Amygdala (tissue), 56 donors: ENCODE measurements around the gene DPH1.
A peak's percentile ranks its signal among the peaks of the same experiment; 100 is the strongest.

Experiments used
- DNase-seq, 56 donors: peaks; one replicate each; lab custom pipeline; 2025; lab: John Stamatoyannopoulos, UW

Gene DPH1

DNA sequence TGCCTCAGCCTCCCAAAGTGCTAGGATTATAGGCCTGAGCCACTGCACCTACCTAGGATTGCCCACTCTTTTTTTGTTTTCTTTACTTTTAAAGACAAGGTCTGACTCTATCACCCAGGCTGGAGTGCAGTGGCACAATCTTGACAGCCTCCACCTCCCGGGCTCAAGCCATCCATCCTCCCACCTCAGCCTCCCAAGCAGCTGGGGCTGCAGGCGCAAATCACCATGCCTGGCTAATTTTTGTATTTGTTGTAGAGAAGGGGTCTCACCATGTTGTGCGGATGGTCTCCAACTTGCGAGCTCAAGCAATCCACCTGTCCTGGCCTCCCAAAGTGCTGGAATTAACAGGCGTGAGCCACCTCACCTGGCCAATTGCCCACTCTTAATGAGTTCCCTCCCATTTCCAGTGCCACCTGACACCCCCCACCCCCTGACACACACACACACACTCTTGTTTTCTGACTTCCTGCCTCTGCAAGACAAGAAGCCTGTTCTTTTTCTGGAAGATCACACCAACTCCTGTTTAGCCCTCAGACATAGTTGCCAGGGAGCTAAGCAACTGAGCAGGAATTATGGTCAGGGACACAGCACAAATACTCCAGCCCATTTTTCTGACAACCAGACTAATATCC lies 14.4 kb downstream of the DPH1 start:
- DNase-seq = no peak

DNA sequence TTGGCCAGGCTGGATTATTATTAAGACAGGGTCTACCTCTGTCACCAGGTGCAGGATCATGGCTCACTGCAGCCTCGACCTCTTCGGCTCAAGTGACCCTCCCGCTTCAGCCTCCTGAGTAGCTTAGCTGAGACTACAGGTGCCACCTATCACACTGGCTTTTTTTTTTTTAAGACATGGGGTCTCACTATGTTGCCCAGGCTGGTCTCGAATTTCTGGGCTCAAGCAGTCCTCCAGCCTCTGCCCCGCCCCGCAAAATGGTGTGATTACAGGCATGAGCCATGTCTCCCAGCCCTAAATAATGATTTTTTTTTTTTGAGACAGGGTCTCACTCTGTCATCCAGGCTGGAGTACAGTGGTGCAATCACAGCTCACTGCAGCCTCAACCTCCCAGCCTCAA lies 17.6 kb downstream of the DPH1 start:
- no peak for DNase-seq

DNA sequence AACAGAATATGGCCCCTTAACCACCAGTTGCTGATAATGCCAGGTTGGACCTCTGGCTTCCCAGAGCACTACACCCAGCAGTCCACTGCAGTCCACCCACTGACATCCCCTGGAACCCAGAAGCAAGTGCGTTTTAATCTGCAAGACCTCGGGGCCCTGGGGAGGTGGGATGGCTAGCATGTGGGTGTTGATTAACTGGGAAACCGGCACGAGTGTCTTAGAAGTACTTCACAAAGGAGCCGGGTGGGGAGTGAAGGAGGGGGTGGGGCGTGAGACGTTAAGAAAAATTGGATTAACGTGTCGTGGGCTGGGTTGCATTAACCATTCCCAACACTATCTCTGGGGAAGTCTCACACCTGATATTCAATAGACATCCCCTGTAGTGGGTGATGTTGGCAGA lies 18.9 kb downstream of the DPH1 start:
- no peak for DNase-seq

DNA sequence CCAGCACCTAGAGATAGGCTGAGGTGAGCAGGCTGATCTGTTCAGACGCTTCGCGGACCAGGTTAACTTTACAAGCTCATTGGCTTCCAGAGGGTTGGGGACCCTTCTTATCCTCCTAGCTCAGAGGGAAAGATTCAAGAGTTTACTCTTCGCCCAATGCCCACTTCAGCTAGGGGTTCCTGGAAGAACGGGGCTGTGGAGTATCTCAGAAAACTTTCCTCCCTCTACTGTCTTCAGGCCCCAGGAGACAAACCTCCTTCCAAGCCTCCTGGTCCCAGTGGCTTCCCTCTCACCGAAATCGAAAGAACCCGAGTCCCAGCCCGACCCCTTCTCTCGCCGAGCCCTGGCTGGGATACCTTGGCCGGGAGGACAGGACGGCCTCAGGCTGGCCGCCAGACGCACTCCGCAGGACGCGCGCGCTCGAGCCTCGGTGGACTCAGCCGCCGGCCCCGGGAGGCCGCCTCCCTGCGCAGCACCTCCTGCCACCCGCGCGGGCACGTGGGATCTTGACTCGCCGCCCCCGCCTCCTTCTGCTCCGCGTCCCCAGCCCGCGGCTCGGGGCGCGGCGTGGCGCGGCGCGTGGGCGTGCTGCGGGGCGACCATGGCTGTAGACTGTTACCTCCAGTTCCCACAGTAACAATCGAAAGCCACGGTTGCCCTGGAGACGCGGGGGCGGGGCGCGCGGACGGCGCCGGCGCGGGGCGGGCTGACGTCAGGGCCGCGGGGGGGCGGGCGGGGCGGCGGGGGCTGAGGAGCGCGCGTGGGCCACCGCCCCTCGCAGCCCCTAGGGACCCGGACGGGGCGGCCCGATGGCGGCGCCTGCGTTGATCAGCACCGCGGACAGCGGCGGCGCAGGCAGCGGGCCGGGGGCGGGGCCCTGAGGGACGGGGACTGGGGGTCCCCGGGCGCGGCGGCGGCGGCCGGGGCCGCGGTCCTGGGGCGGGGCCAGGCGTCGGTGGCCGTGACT lies 19.7 kb downstream of the DPH1 start:
- peak in 48 of 56 donors; percentile 22 to 88 (median 60) for DNase-seq

DNA sequence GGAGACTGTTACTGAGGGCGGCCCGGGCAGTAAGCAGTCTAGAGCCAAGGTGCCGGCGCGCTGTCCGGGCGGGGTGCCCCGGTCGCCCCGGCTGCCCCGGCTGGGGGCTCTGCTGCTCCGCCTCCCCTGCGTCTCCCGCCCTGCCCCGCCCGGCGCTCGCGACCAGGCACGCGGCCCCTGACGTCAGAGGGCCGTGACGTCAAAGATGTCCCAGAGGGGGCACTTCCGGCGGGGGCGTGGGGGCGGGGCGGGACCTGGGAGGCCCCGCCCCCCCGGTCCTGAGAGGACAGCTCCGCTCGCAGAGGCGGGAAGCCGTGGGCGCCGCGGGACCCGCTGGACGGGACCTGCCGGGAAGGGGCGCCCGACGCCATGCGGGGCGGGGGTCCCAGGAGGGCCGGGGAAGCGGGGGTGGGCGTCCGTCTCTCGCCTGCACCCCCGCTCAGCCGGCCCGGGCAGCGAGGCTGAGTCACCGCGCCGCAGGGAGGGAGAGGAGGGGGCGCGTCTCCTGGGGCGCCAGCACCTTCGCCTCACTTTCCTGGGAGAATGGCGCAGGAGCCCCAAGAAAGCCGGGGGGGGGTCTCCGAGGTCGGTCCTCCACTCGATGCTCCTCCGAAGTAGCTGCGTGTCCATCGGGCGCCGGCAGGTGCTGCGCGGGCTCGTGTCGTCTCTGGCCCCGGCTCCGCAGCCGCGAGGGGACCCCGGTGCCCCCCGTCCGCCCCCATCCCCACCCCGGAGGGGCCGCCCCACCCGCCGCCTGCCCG lies 20.5 kb downstream of the DPH1 start:
- DNase-seq = peak in 36 of 56 donors; percentile 21 to 88 (median 56)

DNA sequence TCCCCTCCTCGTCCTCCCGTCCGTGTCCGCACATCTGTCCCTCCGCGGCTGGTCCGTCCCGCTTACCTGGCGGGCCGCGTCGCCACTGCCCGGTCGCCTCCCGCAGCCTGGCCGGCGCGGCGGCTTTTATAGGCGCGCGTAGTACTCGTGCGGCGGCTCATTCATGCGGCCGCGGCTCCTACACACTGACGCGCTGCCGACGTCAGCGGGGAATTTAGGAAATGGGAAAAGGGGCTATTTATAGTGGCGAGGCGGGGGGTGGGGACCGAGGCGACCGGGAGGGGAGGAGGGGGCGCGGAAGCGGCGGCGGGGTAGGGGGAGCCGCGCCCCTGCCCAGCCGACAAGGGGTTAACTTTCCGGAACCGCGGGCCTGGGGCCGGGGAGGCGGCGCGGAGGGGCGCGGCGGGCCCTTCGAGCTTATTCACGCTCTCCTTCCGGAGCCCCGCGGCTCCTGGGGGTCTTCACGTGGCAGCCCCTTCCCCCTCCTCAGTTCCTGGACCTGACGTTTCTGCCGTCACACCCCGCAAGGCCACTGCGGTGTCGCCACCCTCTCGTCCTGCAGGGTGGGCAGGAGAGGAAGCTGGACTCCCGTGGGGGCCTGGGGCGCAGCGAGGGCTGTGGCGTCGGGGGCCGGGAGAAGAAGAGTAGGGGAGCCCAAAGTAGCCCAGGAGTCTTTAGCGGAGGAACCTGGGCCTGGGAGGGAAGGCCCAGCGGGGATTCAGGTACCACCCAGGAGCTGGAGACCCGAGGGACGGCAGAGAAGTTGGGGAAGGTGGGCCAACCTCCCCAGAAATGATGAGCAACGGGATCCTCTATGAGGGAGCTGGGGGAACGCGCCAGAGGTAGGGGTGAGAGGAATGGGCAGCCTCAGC lies 21.3 kb downstream of the DPH1 start:
- DNase-seq = peak in 12 of 56 donors; percentile 18 to 73 (median 32)

DNA sequence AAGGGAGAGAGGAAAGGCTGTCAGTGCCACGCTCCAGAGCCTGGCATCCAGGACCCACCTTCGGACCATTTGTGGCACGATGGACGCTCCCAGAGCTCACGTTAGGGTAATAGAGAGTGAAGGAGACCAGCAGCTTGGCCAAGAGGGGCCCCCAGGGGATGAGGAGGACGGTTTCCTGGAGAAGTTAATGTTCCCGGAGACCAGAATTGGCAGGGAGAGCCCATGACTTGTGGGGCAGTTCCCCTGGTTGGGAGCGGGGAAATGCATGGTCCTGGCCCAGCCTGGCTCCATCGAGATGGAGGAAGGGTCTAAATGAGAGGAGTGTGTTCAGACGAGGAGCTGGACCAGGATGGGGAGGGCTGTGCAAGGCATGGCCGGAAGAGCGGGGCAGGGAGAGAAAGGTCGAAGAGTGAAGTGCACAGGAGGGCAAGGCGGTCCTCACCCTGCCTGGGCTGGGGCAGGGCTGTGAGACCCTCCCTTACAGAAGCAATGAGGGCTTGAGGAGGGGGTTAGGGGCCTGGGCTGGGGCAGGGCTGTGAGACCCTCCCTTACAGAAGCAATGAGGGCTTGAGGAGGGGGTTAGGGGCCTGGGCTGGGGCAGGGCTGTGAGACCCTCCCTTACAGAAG lies 22.1 kb downstream of the DPH1 start:
- no peak for DNase-seq

DNA sequence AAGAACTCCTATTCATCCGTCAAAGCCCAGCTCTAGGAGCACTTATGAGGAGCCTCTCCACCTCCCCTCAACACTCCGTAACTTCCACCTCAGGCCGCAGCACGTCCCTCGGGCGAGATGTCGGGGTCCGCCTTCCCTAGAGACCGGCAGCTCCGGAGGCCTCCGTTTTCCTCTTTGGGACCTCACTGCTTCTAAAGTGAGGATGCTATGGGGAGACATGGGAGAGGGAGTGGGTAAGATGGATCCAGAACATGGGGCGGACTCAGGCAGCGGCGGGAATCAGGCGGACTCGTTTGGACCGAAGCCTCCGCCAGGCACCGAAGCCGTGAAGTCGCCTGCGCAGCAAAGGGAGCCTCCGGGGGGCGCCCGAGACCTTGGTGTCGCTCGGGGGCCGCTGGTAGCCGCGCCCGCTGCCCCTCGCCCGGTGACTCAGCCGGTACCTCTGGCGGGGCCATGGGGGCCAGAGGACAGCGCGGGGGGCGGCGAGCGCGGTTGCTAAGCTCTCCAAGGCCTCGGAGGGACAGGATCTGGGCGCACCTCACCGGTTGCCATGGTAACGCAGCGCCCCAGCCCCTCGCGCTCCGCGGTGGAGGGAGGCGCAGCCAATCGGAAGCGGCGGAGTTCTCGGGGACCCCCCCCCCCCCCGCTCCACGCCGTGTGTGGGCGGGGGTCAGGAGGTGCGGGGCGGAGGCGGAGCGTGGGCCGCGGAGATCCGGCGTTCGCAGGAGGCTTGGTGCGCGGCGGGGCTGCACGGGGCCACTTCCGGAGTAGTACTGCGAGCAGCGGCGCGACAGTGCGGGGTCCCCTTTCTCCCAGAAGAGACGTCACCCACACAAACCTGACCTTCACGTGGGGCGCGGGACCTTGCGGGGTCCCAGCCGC lies 23.7 kb downstream of the DPH1 start:
- peak in 39 of 56 donors; percentile 28 to 76 (median 57) for DNase-seq

DNA sequence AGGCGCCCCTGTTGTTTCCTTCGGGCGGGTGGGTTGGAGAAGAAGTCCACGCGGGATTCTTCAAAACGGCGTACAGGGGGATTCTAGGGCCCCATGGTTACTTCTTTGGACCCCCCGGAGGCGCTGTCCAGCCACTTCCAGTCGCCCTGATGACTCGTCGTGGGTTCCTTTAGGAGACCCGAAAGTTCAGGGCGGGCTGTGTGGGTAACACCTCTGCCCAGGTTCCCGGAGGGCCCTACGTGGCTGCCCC lies 24.2 kb downstream of the DPH1 start:
- peak in 4 of 56 donors; percentile 45 to 57 (median 52) for DNase-seq

DNA sequence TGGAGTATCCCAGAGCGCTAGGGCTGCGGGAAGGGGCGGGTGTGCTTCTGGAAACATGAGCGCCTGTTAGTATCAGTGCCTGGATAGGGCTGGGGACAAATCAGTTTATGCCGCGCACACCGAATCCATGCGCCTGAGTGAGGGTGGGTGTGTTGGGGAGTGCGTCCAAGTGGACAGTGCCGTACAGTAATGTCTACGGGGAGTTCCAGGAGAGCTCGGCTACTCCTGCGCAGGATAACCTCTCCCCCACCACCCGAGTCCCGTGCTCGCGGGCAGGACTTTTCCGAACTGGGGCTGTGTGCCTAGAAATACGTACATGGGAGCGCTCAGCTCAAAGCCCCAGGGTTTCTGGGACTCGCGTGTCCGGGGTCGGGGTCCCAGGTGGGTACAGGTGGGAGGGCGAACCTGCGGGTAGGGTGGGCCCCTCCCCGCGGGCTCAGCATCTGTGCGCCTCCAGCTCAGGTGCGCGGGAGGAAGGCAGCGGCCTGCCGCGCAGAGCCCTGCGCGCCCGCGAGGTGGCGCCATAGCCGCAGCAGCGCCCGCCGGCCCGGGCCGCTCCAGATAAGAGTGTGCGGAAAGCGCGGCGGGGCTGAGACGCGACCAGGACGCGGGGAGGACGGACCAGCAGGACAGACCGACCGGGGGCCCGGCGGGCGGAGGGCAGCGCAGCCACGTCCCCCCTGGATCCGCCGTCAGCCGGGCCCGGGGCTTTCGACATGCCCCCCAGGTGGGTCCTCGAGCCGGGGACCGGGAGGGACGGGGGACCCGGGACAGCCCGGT lies 24.7 kb downstream of the DPH1 start, which contains the start of gene HIC1:
Gene HIC1, plus strand, starts transcription at position 592 of the 780 bp plus-strand sequence. CDS start 1,588 bp downstream, outside the sequence.
- peak in 31 of 56 donors; percentile 15 to 74 (median 45) for DNase-seq

DNA sequence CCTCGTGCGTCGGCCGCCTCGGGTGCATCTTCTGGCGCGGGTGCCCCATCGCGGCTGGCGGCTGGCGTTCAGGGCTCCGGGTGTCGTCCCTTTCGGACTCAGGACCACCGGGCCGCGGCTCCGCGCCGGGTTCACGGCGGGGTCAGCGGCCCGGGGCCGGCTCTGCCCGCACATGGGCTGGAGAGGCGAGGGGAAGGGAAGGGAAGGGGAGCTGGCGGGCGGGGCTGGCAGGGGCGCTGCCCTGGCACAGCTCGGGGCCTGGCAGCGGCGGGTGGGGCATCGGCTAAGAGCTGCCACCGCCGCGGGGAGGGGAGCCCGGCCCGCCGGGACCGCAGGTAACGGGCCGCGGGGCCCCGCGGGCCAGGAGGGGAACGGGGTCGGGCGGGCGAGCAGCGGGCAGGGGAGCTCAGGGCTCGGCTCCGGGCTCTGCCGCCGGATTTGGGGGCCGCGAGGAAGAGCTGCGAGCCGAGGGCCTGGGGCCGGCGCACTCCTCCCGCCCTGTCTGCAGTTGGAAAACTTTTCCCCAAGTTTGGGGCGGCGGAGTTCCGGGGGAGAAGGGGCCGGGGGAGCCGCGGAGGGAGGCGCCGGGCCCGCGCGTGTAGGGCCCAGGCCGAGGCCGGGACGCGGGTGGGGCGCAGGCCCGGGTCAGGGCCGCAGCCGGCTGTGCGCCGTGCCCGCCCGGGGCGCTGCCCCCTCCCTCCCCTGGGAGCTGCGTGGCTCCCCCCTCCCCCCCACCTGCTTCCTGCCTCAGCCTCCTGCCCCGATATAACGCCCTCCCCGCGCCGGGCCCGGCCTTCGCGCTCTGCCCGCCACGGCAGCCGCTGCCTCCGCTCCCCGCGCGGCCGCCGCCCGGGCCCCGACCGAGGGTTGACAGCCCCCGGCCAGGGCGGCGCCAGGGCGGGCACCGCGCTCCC lies 25.6 kb downstream of the DPH1 start:
- no peak for DNase-seq

DNA sequence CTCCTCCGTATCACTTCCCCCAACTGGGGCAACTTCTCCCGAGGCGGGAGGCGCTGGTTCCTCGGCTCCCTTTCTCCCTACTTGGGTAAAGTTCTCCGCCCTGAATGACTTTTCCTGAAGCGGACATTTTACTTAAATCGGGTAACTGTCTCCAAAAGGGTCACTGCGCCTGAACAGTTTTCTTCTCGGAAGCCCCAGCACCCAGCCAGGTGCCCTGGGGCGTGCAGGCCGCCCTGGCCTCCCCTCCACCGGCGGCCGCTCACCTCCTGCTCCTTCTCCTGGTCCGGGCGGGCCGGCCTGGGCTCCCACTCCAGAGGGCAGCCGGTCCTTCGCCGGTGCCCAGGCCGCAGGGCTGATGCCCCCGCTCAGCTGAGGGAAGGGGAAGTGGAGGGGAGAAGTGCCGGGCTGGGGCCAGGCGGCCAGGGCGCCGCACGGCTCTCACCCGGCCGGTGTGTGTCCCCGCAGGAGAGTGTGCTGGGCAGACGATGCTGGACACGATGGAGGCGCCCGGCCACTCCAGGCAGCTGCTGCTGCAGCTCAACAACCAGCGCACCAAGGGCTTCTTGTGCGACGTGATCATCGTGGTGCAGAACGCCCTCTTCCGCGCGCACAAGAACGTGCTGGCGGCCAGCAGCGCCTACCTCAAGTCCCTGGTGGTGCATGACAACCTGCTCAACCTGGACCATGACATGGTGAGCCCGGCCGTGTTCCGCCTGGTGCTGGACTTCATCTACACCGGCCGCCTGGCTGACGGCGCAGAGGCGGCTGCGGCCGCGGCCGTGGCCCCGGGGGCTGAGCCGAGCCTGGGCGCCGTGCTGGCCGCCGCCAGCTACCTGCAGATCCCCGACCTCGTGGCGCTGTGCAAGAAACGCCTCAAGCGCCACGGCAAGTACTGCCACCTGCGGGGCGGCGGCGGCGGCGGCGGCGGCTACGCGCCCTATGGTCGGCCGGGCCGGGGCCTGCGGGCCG lies 26.5 kb downstream of the DPH1 start:
- DNase-seq = no peak

DNA sequence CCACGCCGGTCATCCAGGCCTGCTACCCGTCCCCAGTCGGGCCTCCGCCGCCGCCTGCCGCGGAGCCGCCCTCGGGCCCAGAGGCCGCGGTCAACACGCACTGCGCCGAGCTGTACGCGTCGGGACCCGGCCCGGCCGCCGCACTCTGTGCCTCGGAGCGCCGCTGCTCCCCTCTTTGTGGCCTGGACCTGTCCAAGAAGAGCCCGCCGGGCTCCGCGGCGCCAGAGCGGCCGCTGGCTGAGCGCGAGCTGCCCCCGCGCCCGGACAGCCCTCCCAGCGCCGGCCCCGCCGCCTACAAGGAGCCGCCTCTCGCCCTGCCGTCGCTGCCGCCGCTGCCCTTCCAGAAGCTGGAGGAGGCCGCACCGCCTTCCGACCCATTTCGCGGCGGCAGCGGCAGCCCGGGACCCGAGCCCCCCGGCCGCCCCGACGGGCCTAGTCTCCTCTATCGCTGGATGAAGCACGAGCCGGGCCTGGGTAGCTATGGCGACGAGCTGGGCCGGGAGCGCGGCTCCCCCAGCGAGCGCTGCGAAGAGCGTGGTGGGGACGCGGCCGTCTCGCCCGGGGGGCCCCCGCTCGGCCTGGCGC lies 27.3 kb downstream of the DPH1 start:
- no peak for DNase-seq

DNA sequence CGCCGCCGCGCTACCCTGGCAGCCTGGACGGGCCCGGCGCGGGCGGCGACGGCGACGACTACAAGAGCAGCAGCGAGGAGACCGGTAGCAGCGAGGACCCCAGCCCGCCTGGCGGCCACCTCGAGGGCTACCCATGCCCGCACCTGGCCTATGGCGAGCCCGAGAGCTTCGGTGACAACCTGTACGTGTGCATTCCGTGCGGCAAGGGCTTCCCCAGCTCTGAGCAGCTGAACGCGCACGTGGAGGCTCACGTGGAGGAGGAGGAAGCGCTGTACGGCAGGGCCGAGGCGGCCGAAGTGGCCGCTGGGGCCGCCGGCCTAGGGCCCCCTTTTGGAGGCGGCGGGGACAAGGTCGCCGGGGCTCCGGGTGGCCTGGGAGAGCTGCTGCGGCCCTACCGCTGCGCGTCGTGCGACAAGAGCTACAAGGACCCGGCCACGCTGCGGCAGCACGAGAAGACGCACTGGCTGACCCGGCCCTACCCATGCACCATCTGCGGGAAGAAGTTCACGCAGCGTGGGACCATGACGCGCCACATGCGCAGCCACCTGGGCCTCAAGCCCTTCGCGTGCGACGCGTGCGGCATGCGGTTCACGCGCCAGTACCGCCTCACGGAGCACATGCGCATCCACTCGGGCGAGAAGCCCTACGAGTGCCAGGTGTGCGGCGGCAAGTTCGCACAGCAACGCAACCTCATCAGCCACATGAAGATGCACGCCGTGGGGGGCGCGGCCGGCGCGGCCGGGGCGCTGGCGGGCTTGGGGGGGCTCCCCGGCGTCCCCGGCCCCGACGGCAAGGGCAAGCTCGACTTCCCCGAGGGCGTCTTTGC lies 28.0 kb downstream of the DPH1 start:
- no peak for DNase-seq
